Spinal cord (tissue), 10 donors: Measurements from ENCODE around the gene POLE3. TPM values are rescaled to one million over a fixed set of nuclear protein-coding genes. Genes with fewer than 3 reads are reported as not detected.

Experiments
- DNase-seq, 6 donors: peaks; one replicate each; pipeline versions ENCODE4 v3.0.0 to v3.0.0-alpha.2; 2013 to 2015; ENCODE audit warnings: low spot score in 6 of 6, low read depth in 4 of 6
- H3K27ac ChIP-seq: one replicate; pipeline ENCODE4 v1.5.1; 2013; ENCODE audit warnings: low read depth, low read length, control low read depth
- H3K27me3 ChIP-seq: one replicate; pipeline ENCODE4 v1.6.1; 2013; ENCODE audit warnings: low read length; ENCODE audit not compliant: control insufficient read depth, insufficient read depth
- H3K36me3 ChIP-seq: one replicate; pipeline ENCODE4 v1.6.1; 2013; ENCODE audit warnings: low read length; ENCODE audit not compliant: control insufficient read depth, insufficient read depth
- H3K4me1 ChIP-seq: one replicate; pipeline ENCODE4 v1.6.1; 2013; ENCODE audit warnings: low read length; ENCODE audit not compliant: control insufficient read depth, insufficient read depth
- H3K4me3 ChIP-seq: one replicate; pipeline ENCODE4 v1.5.1; 2013; ENCODE audit warnings: low read depth, low read length, control low read depth
- H3K9me3 ChIP-seq: one replicate; pipeline ENCODE4 v1.6.1; 2013; ENCODE audit warnings: low read length; ENCODE audit not compliant: control insufficient read depth, insufficient read depth
- WGBS: methylation state at CpG from one replicate; pipeline ENCODE4 v1.1.5; 2013; ENCODE audit warnings: missing lambda C conversion rate; ENCODE audit not compliant: insufficient coverage; 5-methylcytosine and 5-hydroxymethylcytosine counted together
- polyA plus RNA-seq, 2 donors: library from polyadenylated mRNA; unstranded; fragments of 120-200 nt; gene quantifications; one replicate each; pipeline ENCODE4 v1.2.1, GENCODE V29; 2013; ENCODE audit not compliant: insufficient read length in 2 of 2
- total RNA-seq, 2 donors: library from RNA; depleted of rRNA in 1 of 2; stranded (reverse); fragments of 120-200 nt in 1 of 2; fragments of >200 nt in 1 of 2; gene quantifications; one replicate each; pipeline versions ENCODE4 v1.2.3 to v1.2.4, GENCODE V29; 2013 to 2014
- donor health status: healthy.

POLE3 gene
- total and polyA plus RNA-seq, 4 donors, result 33.1 to 54.8 (median 48.2) TPM

DNA sequence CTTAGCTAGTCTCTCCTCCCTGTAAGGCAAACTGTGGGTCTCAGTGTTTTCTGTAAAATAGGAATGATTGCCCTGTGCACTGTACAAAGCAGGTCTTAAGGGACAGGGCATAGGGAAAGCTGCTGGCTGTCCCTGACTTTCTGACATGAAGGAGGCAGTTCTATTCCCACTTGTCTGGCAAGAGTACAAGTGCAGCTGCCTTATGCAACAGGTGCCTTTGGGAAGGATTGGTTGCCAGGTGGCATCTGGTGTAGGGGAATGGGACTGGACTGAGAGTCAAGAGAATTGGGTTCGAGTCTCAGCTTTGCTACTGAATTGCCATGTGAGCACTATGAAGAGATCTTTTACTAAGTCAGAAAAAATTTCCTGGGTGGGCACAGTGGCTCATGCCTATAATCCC lies 51.1 kb downstream of the POLE3 start:
- WGBS, result 86% methylated on average over 1 of the region's 1 CpG

More for the DNA sequence above, 51.1 kb downstream of the POLE3 start:
- H3K36me3 ChIP-seq, result no peaks in the 10 kb centered on the region
- no peak overlapping the region for H3K27ac ChIP-seq
- no peak overlapping the region for H3K4me3 ChIP-seq
- H3K27me3 ChIP-seq, result peaks cover 4% of the 10 kb centered on the region
- peaks cover 2% of the 10 kb centered on the region for H3K4me1 ChIP-seq
- DNase-seq, result no peak
- no peaks in the 10 kb centered on the region for H3K9me3 ChIP-seq

Other genes with a start within 250 kb of the POLE3 start
- 10 to 100 TPM; 24.2 to 26.9 TPM for gene FKBP15, start 189.4 kb downstream of the POLE3 start, total RNA-seq
- gene FKBP15, start 189.4 kb downstream of the POLE3 start, polyA plus RNA-seq, result 10 to 100 TPM; 25.6 to 26.6 TPM
- gene SLC31A1, start 189.1 kb downstream of the POLE3 start, total RNA-seq, result 10 to 100 TPM; 19.5 to 22.9 TPM
- 10 to 100 TPM; 18.7 to 19.5 TPM for gene SLC31A1, start 189.1 kb downstream of the POLE3 start, polyA plus RNA-seq
- 10 to 100 TPM; 19.8 to 39.7 TPM for gene CDC26, start 135.1 kb downstream of the POLE3 start, total RNA-seq
- gene CDC26, start 135.1 kb downstream of the POLE3 start, polyA plus RNA-seq, result 10 to 100 TPM; 25.8 to 26.4 TPM
- gene PRPF4, start 135.0 kb downstream of the POLE3 start, total RNA-seq, result 10 to 100 TPM; 24.4 to 30.6 TPM
- 10 to 100 TPM; 22.5 to 24.0 TPM for gene PRPF4, start 135.0 kb downstream of the POLE3 start, polyA plus RNA-seq
- gene RNF183, start 107.3 kb downstream of the POLE3 start, total RNA-seq, result under 1 TPM in 1 of 2 donors, not detected in 1; 0.11 TPM
- gene RNF183, start 107.3 kb downstream of the POLE3 start, polyA plus RNA-seq, result under 1 TPM in 1 of 2 donors, not detected in 1; 0.12 TPM
- 1 to 10 TPM; 3.4 to 4.8 TPM for gene WDR31, start 70.4 kb downstream of the POLE3 start, total RNA-seq
- 1 to 10 TPM; 3.6 to 4.5 TPM for gene WDR31, start 70.4 kb downstream of the POLE3 start, polyA plus RNA-seq
- under 1 TPM; 0.33 to 0.79 TPM for gene BSPRY, start 61.1 kb downstream of the POLE3 start, total RNA-seq
- gene BSPRY, start 61.1 kb downstream of the POLE3 start, polyA plus RNA-seq, result under 1 TPM; 0.17 to 0.75 TPM
- 10 to 100 TPM in 1 of 2 donors, 1 to 10 TPM in 1; 9.6 to 14.4 TPM for gene HDHD3, start 33.7 kb downstream of the POLE3 start, total RNA-seq
- 10 to 100 TPM; 13.2 to 15.4 TPM for gene HDHD3, start 33.7 kb downstream of the POLE3 start, polyA plus RNA-seq
- gene ALAD, start 9.4 kb downstream of the POLE3 start, total RNA-seq, result 10 to 100 TPM; 25.5 to 28.5 TPM
- gene ALAD, start 9.4 kb downstream of the POLE3 start, polyA plus RNA-seq, result 10 to 100 TPM; 38.5 to 51.3 TPM
- under 1 TPM; 0.69 to 0.88 TPM for gene C9orf43, start 72 bp upstream of the POLE3 start, total RNA-seq
- gene C9orf43, start 72 bp upstream of the POLE3 start, polyA plus RNA-seq, result 1 to 10 TPM in 1 of 2 donors, under 1 TPM in 1; 0.29 to 1.0 TPM
- gene RGS3, start 53.1 kb upstream of the POLE3 start, total RNA-seq, result 10 to 100 TPM; 33.5 to 54.9 TPM
- 10 to 100 TPM; 40.3 to 41.6 TPM for gene RGS3, start 53.1 kb upstream of the POLE3 start, polyA plus RNA-seq